PC-3 (cell line): ENCODE results near the gene CAV1.

Experiments
- EZH2 ChIP-seq: fragments of 300-600 bp; sonication (generic); IDR thresholded peaks from one replicate; pipeline ENCODE4 v1.6.1; 2017; ENCODE audit warnings: antibody characterized with exemption, mild to moderate bottlenecking, low read length; ENCODE audit not compliant: unreplicated experiment
- EZH2phosphoT487 ChIP-seq: fragments of 300-600 bp; sonication (generic); IDR thresholded peaks from 2 replicates; pipeline ENCODE4 v1.6.1; 2018; ENCODE audit warnings: mild to moderate bottlenecking, antibody characterized with exemption, low read length, borderline replicate concordance

GRCh38 chr7:116500078-116500853 is 24.6 kb upstream of the CAV1 start:
- TF ChIP-seq EZH2 (no peak), EZH2phosphoT487 (no peak)
